H9 (cell line): Measurements from ENCODE around the gene FAAH. TPM values are rescaled to one million over a fixed set of nuclear protein-coding genes. Genes with fewer than 3 reads are reported as not detected.

Experiments used
- DNase-seq: peaks from one replicate; pipeline ENCODE4 v3.0.0-alpha.2; 2017
- H2AFZ ChIP-seq: one replicate; pipeline ENCODE4 v1.6.1; 2013; ENCODE audit warnings: mild to moderate bottlenecking, low read length, control low read depth, moderate library complexity
- H2AK5ac ChIP-seq: 2 replicates; pipeline ENCODE4 v1.6.1; 2013; ENCODE audit warnings: low read length, control low read depth, mixed read lengths; ENCODE audit not compliant: insufficient read length
- H2BK120ac ChIP-seq: one replicate; pipeline ENCODE4 v1.6.1; 2013; ENCODE audit warnings: low read depth, mild to moderate bottlenecking, low read length, control low read depth, inconsistent platforms; ENCODE audit not compliant: poor library complexity, severe bottlenecking
- H2BK12ac ChIP-seq: 2 replicates; pipeline ENCODE4 v1.6.1; 2013; ENCODE audit warnings: low read length, control low read depth, mixed read lengths, low read depth; ENCODE audit not compliant: insufficient read length
- H2BK15ac ChIP-seq: 2 replicates; pipeline ENCODE4 v1.6.1; 2013; ENCODE audit warnings: low read depth, low read length, control low read depth
- H2BK20ac ChIP-seq: one replicate; pipeline ENCODE4 v1.6.1; 2013; ENCODE audit warnings: low read depth, mild to moderate bottlenecking, low read length, control low read depth, inconsistent platforms; ENCODE audit not compliant: poor library complexity, severe bottlenecking
- H2BK5ac ChIP-seq: 2 replicates; pipeline ENCODE4 v1.6.1; 2013; ENCODE audit warnings: low read length, control low read depth, mixed read lengths; ENCODE audit not compliant: insufficient read length
- H3K14ac ChIP-seq: 2 replicates; pipeline ENCODE4 v1.6.1; 2013; ENCODE audit warnings: low read length, control low read depth; ENCODE audit not compliant: insufficient read depth
- H3K18ac ChIP-seq: 2 replicates; pipeline ENCODE4 v1.6.1; 2013; ENCODE audit warnings: low read depth, mild to moderate bottlenecking, mixed read lengths, low read length, control low read depth; ENCODE audit not compliant: insufficient read length
- H3K23ac ChIP-seq: 2 replicates; pipeline ENCODE4 v1.6.1; 2013; ENCODE audit warnings: low read length, control low read depth, mixed read lengths, low read depth; ENCODE audit not compliant: insufficient read length
- H3K23me2 ChIP-seq: 2 replicates; pipeline ENCODE4 v1.6.1; 2013; ENCODE audit warnings: low read depth, mild to moderate bottlenecking, mixed read lengths, low read length, control low read depth; ENCODE audit not compliant: insufficient read length, poor library complexity, severe bottlenecking
- H3K27ac ChIP-seq: 2 replicates; pipeline ENCODE4 v1.5.1; 2013; ENCODE audit warnings: low read length, control low read depth, mixed read lengths, low read depth; ENCODE audit not compliant: insufficient read length
- H3K27me3 ChIP-seq: 2 replicates; pipeline ENCODE4 v1.6.1; 2013; ENCODE audit warnings: low read length, control low read depth, inconsistent platforms; ENCODE audit not compliant: insufficient read depth
- H3K4ac ChIP-seq: 2 replicates; pipeline ENCODE4 v1.6.1; 2013; ENCODE audit warnings: low read depth, mild to moderate bottlenecking, control low read depth, inconsistent platforms, low read length, moderate library complexity
- H3K4me1 ChIP-seq: 2 replicates; pipeline ENCODE4 v1.6.1; 2013; ENCODE audit warnings: low read length, control low read depth, inconsistent platforms; ENCODE audit not compliant: insufficient read depth
- H3K4me2 ChIP-seq: 2 replicates; pipeline ENCODE4 v1.6.1; 2013; ENCODE audit warnings: low read length, control low read depth, mixed read lengths; ENCODE audit not compliant: insufficient read length, insufficient read depth
- H3K56ac ChIP-seq: 2 replicates; pipeline ENCODE4 v1.6.1; 2013; ENCODE audit warnings: low read depth, mild to moderate bottlenecking, mixed read lengths, low read length, control low read depth; ENCODE audit not compliant: insufficient read length
- H3K79me1 ChIP-seq: 2 replicates; pipeline ENCODE4 v1.6.1; 2013; ENCODE audit warnings: low read depth, mild to moderate bottlenecking, moderate library complexity, low read length, control low read depth, inconsistent platforms; ENCODE audit not compliant: insufficient read depth, poor library complexity, severe bottlenecking
- H3K79me2 ChIP-seq: 2 replicates; pipeline ENCODE4 v1.6.1; 2013; ENCODE audit warnings: low read length, control low read depth, inconsistent platforms; ENCODE audit not compliant: insufficient read depth
- H3K9ac ChIP-seq: 2 replicates; pipeline ENCODE4 v1.6.1; 2013; ENCODE audit warnings: low read length, control low read depth, mixed read lengths; ENCODE audit not compliant: insufficient read length; ENCODE audit errors: extremely low read depth
- H3K9me3 ChIP-seq: one replicate; pipeline ENCODE4 v1.6.1; 2013; ENCODE audit warnings: low read depth, low read length, inconsistent platforms; ENCODE audit not compliant: control insufficient read depth
- H3T11ph ChIP-seq: one replicate; pipeline ENCODE4 v1.6.1; 2013; ENCODE audit warnings: mild to moderate bottlenecking, low read length, control low read depth, inconsistent platforms
- H4K20me1 ChIP-seq: one replicate; pipeline ENCODE4 v1.6.1; 2013; ENCODE audit not compliant: control insufficient read depth, insufficient read length, insufficient read depth
- H4K5ac ChIP-seq: 2 replicates; pipeline ENCODE4 v1.6.1; 2013; ENCODE audit warnings: low read depth, mild to moderate bottlenecking, mixed read lengths, low read length, control low read depth; ENCODE audit not compliant: insufficient read length
- H4K8ac ChIP-seq: replicated peaks from 2 replicates; pipeline ENCODE4 v1.6.1; 2013; ENCODE audit warnings: low read length, control low read depth, mixed read lengths, low read depth; ENCODE audit not compliant: insufficient read length
- H4K91ac ChIP-seq: 2 replicates; pipeline ENCODE4 v1.6.1; 2013; ENCODE audit warnings: low read depth, mild to moderate bottlenecking, moderate library complexity, mixed read lengths, low read length, control low read depth; ENCODE audit not compliant: insufficient read length
- H3K27ac Mint-ChIP-seq, 3 experiments: 2 replicates in 2 of 3; 3 replicates in 1 of 3; pipeline ENCODE4 v1.8.0; 2020 to 2021; ENCODE audit warnings: mixed read lengths in 3 of 3, mild to moderate bottlenecking in 1 of 3, moderate library complexity in 1 of 3
- H3K27me3 Mint-ChIP-seq: 2 replicates; pipeline ENCODE4 v1.8.0; 2021; ENCODE audit warnings: low read depth, mild to moderate bottlenecking, moderate library complexity, mixed read lengths
- H3K36me3 Mint-ChIP-seq, 3 experiments: 2 replicates in 2 of 3; 3 replicates in 1 of 3; pipeline ENCODE4 v1.8.0; 2020 to 2021; ENCODE audit warnings: low read depth in 3 of 3, mixed read lengths in 3 of 3; ENCODE audit not compliant: insufficient read depth in 1 of 3
- H3K4me1 Mint-ChIP-seq, 2 experiments: 2 replicates each; pipeline ENCODE4 v1.8.0; 2020; ENCODE audit warnings: mixed read lengths in 2 of 2
- H3K4me3 Mint-ChIP-seq, 2 experiments: 2 replicates in 1 of 2; 3 replicates in 1 of 2; pipeline ENCODE4 v1.8.0; 2020 to 2021; ENCODE audit warnings: mild to moderate bottlenecking in 2 of 2, mixed read lengths in 2 of 2, moderate library complexity in 1 of 2
- H3K9me3 Mint-ChIP-seq, 2 experiments: 2 replicates in 1 of 2; 3 replicates in 1 of 2; pipeline ENCODE4 v1.8.0; 2020; ENCODE audit warnings: mild to moderate bottlenecking in 2 of 2, mixed read lengths in 2 of 2, moderate library complexity in 1 of 2
- WGBS: extraction: QIAGEN DNeasy Blood & Tissue Kit; methylation state at CpG from one replicate; pipeline ENCODE4 v1.1.7; 2013; ENCODE audit warnings: missing lambda C conversion rate, low lambda C conversion rate, mixed read lengths; ENCODE audit not compliant: insufficient read length; ENCODE audit errors: extremely low coverage; 5-methylcytosine and 5-hydroxymethylcytosine counted together
- total RNA-seq: library from RNA; stranded (reverse); gene quantifications from 2 replicates; pipeline ENCODE4 v1.2.1, GENCODE V29; 2021
- TF ChIP-seq, protein P1 (sequence below): fragments of 200-600 bp; sonication (generic); conservative IDR thresholded peaks from 3 replicates; pipeline ENCODE4 v1.8.0; 2021; ENCODE audit warnings: antibody characterized with exemption, mild to moderate bottlenecking

Gene FAAH
- total RNA-seq, 1 experiment from 2014 or later: 18.9 TPM

GRCh38 chr1:46409063-46409372 lies 14.9 kb downstream of the FAAH start:
- WGBS: no CpG with 5 or more reads among the region's 1 CpG
- H3K4me1 ChIP-seq: no peaks in the 10 kb centered on the region; the same call in 1 of the 2 replicates
- Mint-ChIP-seq H3K4me1 (peaks cover 11 to 23% of the 10 kb centered on the region in 2 experiments), H3K27ac (no peak overlapping the region), H3K9me3 (no peaks in the 10 kb centered on the region), H3K4me3 (no peak overlapping the region), H3K27me3 (no peaks in the 10 kb centered on the region), H3K36me3 (peaks cover 2 to 14% (median 13%) of the 10 kb centered on the region in 3 experiments; a peak in 6 of 7 replicates)
- no peak overlapping the region for H3K23ac ChIP-seq
- no peak overlapping the region for H3T11ph ChIP-seq
- no peak overlapping the region for H3K4ac ChIP-seq
- no peak overlapping the region for H3K9ac ChIP-seq
- H4K8ac ChIP-seq: no peak overlapping the region
- no peak overlapping the region for H3K27ac ChIP-seq
- H2BK5ac ChIP-seq: no peak overlapping the region
- no peak overlapping the region for H4K5ac ChIP-seq
- no peak overlapping the region for H3K14ac ChIP-seq
- no peak overlapping the region for H2BK15ac ChIP-seq
- no peak overlapping the region for H2AK5ac ChIP-seq
- H3K4me2 ChIP-seq: no peak overlapping the region
- no peak overlapping the region for H2AFZ ChIP-seq
- H3K79me1 ChIP-seq: no peaks in the 10 kb centered on the region
- no peaks in the 10 kb centered on the region for H3K79me2 ChIP-seq
- DNase-seq: no peak
- H4K20me1 ChIP-seq: no peaks in the 10 kb centered on the region
- TF ChIP-seq, protein P1, sequence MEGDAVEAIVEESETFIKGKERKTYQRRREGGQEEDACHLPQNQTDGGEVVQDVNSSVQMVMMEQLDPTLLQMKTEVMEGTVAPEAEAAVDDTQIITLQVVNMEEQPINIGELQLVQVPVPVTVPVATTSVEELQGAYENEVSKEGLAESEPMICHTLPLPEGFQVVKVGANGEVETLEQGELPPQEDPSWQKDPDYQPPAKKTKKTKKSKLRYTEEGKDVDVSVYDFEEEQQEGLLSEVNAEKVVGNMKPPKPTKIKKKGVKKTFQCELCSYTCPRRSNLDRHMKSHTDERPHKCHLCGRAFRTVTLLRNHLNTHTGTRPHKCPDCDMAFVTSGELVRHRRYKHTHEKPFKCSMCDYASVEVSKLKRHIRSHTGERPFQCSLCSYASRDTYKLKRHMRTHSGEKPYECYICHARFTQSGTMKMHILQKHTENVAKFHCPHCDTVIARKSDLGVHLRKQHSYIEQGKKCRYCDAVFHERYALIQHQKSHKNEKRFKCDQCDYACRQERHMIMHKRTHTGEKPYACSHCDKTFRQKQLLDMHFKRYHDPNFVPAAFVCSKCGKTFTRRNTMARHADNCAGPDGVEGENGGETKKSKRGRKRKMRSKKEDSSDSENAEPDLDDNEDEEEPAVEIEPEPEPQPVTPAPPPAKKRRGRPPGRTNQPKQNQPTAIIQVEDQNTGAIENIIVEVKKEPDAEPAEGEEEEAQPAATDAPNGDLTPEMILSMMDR: no peak
- H3K9me3 ChIP-seq: no peaks in the 10 kb centered on the region
- H4K91ac ChIP-seq: no peak overlapping the region
- H3K23me2 ChIP-seq: no peaks in the 10 kb centered on the region
- H2BK20ac ChIP-seq: no peak overlapping the region
- H3K27me3 ChIP-seq: no peaks in the 10 kb centered on the region
- no peak overlapping the region for H2BK120ac ChIP-seq
- no peak overlapping the region for H3K18ac ChIP-seq
- no peak overlapping the region for H3K56ac ChIP-seq
- H2BK12ac ChIP-seq: no peak overlapping the region
